K562 (cell line): Measurements from ENCODE around the gene PTTG1IP.

Experiments
- CEBPB ChIP-seq: fragments of 450-650 bp; IDR thresholded peaks from 2 replicates; pipeline ENCODE4 v1.6.1; 2016; ENCODE audit warnings: missing genetic modification characterization, missing compliant biosample characterization
- CHD7 ChIP-seq: fragments of 200-600 bp; sonication (generic); IDR thresholded peaks from one replicate; pipeline ENCODE4 v1.6.1; 2012; ENCODE audit warnings: mild to moderate bottlenecking, low read depth, low read length, inconsistent platforms
- CTBP1 ChIP-seq: fragments of 450-650 bp; IDR thresholded peaks from 2 replicates; pipeline ENCODE4 v1.6.1; 2016; ENCODE audit warnings: borderline replicate concordance
- EP300 ChIP-seq: IDR thresholded peaks from 2 replicates; pipeline ENCODE4 v1.6.1; 2012; ENCODE audit warnings: low read length, improper control_type of control experiment
- MCM2 ChIP-seq: fragments of 450-650 bp; IDR thresholded peaks from 2 replicates; pipeline ENCODE4 v1.6.1; 2017; ENCODE audit warnings: low read depth, mild to moderate bottlenecking
- POLR2A ChIP-seq: fragments of 450-650 bp; conservative IDR thresholded peaks from 2 replicates; pipeline ENCODE4 v1.6.1; 2016
- POLR2AphosphoS2 ChIP-seq: IDR thresholded peaks from 2 replicates; pipeline ENCODE4 v1.6.1; 2012; ENCODE audit warnings: low read length, improper control_type of control experiment
- RFX7 ChIP-seq: fragments of 250-450 bp; sonication (Bioruptor Pico); IDR thresholded peaks from 2 replicates; pipeline ENCODE4 v1.5.1; 2021; ENCODE audit warnings: mild to moderate bottlenecking
- SMC3 ChIP-seq: conservative IDR thresholded peaks from 2 replicates; pipeline ENCODE4 v1.6.1; 2011; ENCODE audit warnings: low read depth, low read length, improper control_type of control experiment; ENCODE audit not compliant: insufficient read depth
- SRF ChIP-seq, 2 experiments: fragments of 250-450, 450-650 bp in 1 of 2; sonication (Bioruptor Pico) in 1 of 2; sonication (generic) in 1 of 2; formaldehyde crosslinking; IDR thresholded peaks; 2 replicates each; pipeline versions ENCODE4 v1.5.0 to v1.5.1; 2020 to 2022; ENCODE audit warnings: mild to moderate bottlenecking in 1 of 2, missing genetic modification reagents in 1 of 2
- TAF15 ChIP-seq: fragments of 200-400 bp; formaldehyde crosslinking; IDR thresholded peaks from 2 replicates; pipeline ENCODE4 v1.6.1; 2017; ENCODE audit warnings: mild to moderate bottlenecking, low read depth, low read length, moderate library complexity
- ZNF583 ChIP-seq: fragments of 250-450 bp; sonication (Bioruptor Pico); IDR thresholded peaks from 2 replicates; pipeline ENCODE4 v1.4.0; 2020

GRCh38 chr21:44829507-44830092 is 43.9 kb downstream of the PTTG1IP start:
- TF ChIP-seq POLR2AphosphoS2 (no peak), POLR2A (no peak), TAF15 (no peak), SMC3 (no peak), CEBPB (tag) (no peak), CHD7 (no peak), MCM2 (no peak), EP300 (no peak), SRF (CRISPR knock-in tag; IDR thresholded peaks at IDR 0.05) (no peak), RFX7 (CRISPR knock-in tag) (no peak), CTBP1 (no peak), ZNF583 (CRISPR knock-in tag) (no peak)
